Neural crest cell (in vitro differentiated cells): ENCODE measurements around the gene ZNF319. TPM values are rescaled to one million over a fixed set of nuclear protein-coding genes. Genes with fewer than 3 reads are reported as not detected.

Source experiments
- DNase-seq: peaks from one replicate; pipeline ENCODE4 v3.0.0; 2021; ENCODE audit warnings: low read depth, mixed read lengths, low spot score
- H3K27ac Mint-ChIP-seq: one replicate; pipeline ENCODE4 v1.8.0; 2021; ENCODE audit warnings: mild to moderate bottlenecking, mixed read lengths; ENCODE audit not compliant: unreplicated experiment
- H3K27me3 Mint-ChIP-seq: 2 replicates; pipeline ENCODE4 v1.8.0; 2021; ENCODE audit warnings: low read depth, mild to moderate bottlenecking, mixed read lengths
- H3K36me3 Mint-ChIP-seq: 2 replicates; pipeline ENCODE4 v1.8.0; 2021; ENCODE audit warnings: low read depth, mild to moderate bottlenecking, mixed read lengths
- H3K4me1 Mint-ChIP-seq: 2 replicates; pipeline ENCODE4 v1.8.0; 2021; ENCODE audit warnings: mixed read lengths
- H3K4me3 Mint-ChIP-seq: one replicate; pipeline ENCODE4 v1.8.0; 2021; ENCODE audit warnings: mild to moderate bottlenecking, mixed read lengths
- H3K9me3 Mint-ChIP-seq: 2 replicates; pipeline ENCODE4 v1.8.0; 2021; ENCODE audit warnings: mixed read lengths
- CTCF ChIP-seq: fragments of 200-600 bp; sonication (generic); conservative IDR thresholded peaks from 2 replicates; pipeline ENCODE4 v1.5.0; 2021; ENCODE audit warnings: antibody characterized with exemption, mild to moderate bottlenecking
- long read RNA-seq: library from polyadenylated mRNA; unstranded; transcript quantifications from one replicate; pipeline ENCODE4 v2.0.0, GENCODE V29; 2020
- total RNA-seq: library from RNA; stranded (reverse); gene quantifications from 2 replicates; pipeline ENCODE4 v1.2.1, GENCODE V29; 2021

The ZNF319 gene
- total RNA-seq, result 13.9 and 15.5 TPM in 2 replicates
- long read RNA-seq, partial matches to known transcripts, result 0 of 3 reads
- long read RNA-seq, other reads (novel, unspliced or antisense), result 3 of 3 reads

GRCh38 chr16:57999971-58000705 is at the start of gene ZNF319:
Gene ZNF319, minus strand, starts transcription at chr16:58000672. Its CDS starts 2,407 bp downstream, at chr16:57998265.
- Mint-ChIP-seq H3K9me3 (no peaks in the 10 kb centered on the region), H3K27ac (peak within 1 kb of the TSS; percentile 96), H3K36me3 (peaks cover 3% of the 10 kb centered on the region), H3K4me3 (peak within 1 kb of the TSS; percentile 94), H3K4me1 (peaks cover 31% of the 10 kb centered on the region), H3K27me3 (no peaks in the 10 kb centered on the region)
- no peak for DNase-seq
- TF ChIP-seq CTCF, result no peak

- Mint-ChIP-seq H3K27ac (peak overlapping the region; percentile 93), H3K27me3 (no peaks in the 10 kb centered on the region), H3K9me3 (no peaks in the 10 kb centered on the region), H3K36me3 (no peaks in the 10 kb centered on the region), H3K4me3 (peak overlapping the region; percentile 28), H3K4me1 (peaks cover 38% of the 10 kb centered on the region)
- TF ChIP-seq CTCF, result no peak
- no peak for DNase-seq
Measured at GRCh38 chr16:58049232-58050185, 49.0 kb upstream of the ZNF319 start.

GRCh38 chr16:58048494-58049231 is 48.2 kb upstream of the ZNF319 start:
- peak; percentile 44 for DNase-seq
- no peaks in the 10 kb centered on the region for H3K27me3 Mint-ChIP-seq
- peak overlapping the region; percentile 28 for H3K4me3 Mint-ChIP-seq
- H3K36me3 Mint-ChIP-seq, result no peaks in the 10 kb centered on the region
- H3K4me1 Mint-ChIP-seq, result peaks cover 38% of the 10 kb centered on the region
- no peaks in the 10 kb centered on the region for H3K9me3 Mint-ChIP-seq
- H3K27ac Mint-ChIP-seq, result peak overlapping the region; percentile 82
- no peak for TF ChIP-seq CTCF

GRCh38 chr16:58047557-58048348 is 47.3 kb upstream of the ZNF319 start:
- Mint-ChIP-seq H3K27ac (peak overlapping the region; percentile 82), H3K9me3 (no peaks in the 10 kb centered on the region), H3K36me3 (no peaks in the 10 kb centered on the region), H3K27me3 (no peaks in the 10 kb centered on the region), H3K4me1 (peaks cover 38% of the 10 kb centered on the region), H3K4me3 (no peak overlapping the region)
- TF ChIP-seq CTCF, result no peak
- DNase-seq, result no peak
